Ishikawa (cell line): ENCODE data around the gene CEP135.

Experiments
- CEBPB ChIP-seq: IDR thresholded peaks from 2 replicates; pipeline ENCODE4 v1.6.1; 2012
- CREB1 ChIP-seq: IDR thresholded peaks from 2 replicates; pipeline ENCODE4 v1.6.1; 2012; ENCODE audit warnings: low read depth
- EGR1 ChIP-seq: IDR thresholded peaks from 2 replicates; pipeline ENCODE4 v1.6.1; 2012
- EP300 ChIP-seq: IDR thresholded peaks from 2 replicates; pipeline ENCODE4 v1.6.1; 2012; ENCODE audit warnings: borderline replicate concordance
- FOXM1 ChIP-seq: IDR thresholded peaks from 2 replicates; pipeline ENCODE4 v1.6.1; 2012; ENCODE audit warnings: low read depth, borderline replicate concordance
- NFIC ChIP-seq: IDR thresholded peaks from 2 replicates; pipeline ENCODE4 v1.6.1; 2012
- RAD21 ChIP-seq: IDR thresholded peaks from 2 replicates; pipeline ENCODE4 v1.6.1; 2012; ENCODE audit warnings: low read depth
- REST ChIP-seq: IDR thresholded peaks from 2 replicates; pipeline ENCODE4 v1.6.1; 2012; ENCODE audit warnings: low read depth, mild to moderate bottlenecking
- TAF1 ChIP-seq: IDR thresholded peaks from 2 replicates; pipeline ENCODE4 v1.6.1; 2012; ENCODE audit warnings: low read depth, mild to moderate bottlenecking
- TCF12 ChIP-seq: IDR thresholded peaks from 2 replicates; pipeline ENCODE4 v1.6.1; 2012; ENCODE audit warnings: low read depth
- TEAD4 ChIP-seq: IDR thresholded peaks from 2 replicates; pipeline ENCODE4 v1.6.1; 2012
- USF1 ChIP-seq: IDR thresholded peaks from 2 replicates; pipeline ENCODE4 v1.6.1; 2012
- YY1 ChIP-seq: IDR thresholded peaks from 2 replicates; pipeline ENCODE4 v1.6.1; 2012; ENCODE audit warnings: low read depth
- ZBTB7A ChIP-seq: IDR thresholded peaks from 2 replicates; pipeline ENCODE4 v1.6.1; 2012; ENCODE audit warnings: low read depth
- TF ChIP-seq, protein P1 (sequence below): IDR thresholded peaks from 2 replicates; pipeline ENCODE4 v1.6.1; 2012

The CEP135 gene

DNA sequence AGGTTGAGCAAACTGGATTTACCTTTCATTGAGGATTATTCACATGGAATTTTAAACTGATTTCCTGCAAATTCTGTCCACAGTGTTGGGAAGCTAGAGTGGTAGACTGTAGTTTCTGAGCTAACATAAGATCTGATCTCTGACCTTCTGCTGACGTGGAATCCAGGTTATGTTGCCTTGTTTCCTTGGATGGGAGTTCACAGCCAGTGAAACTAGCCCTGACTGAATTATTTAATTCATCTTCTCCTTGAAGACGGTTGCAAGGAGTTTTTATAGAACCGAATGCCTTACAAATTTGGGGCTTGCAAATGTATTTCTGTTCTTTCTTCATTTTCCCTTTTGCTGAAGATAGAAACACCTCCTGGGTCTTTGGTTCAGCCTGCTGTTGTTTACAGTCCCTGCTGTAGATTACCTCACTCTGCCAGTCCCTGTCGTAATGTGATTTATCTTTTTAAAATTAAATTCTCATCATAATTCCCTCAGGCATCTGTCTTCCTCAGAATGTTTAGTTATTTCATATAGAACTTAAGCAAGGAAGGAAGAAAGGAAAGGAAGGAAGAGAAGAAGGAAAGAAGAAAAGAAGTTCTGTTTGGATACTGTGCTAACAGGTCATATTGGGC is 113.9 kb downstream of the CEP135 start:
- TF ChIP-seq CEBPB (no peak), EGR1 (no peak)

DNA sequence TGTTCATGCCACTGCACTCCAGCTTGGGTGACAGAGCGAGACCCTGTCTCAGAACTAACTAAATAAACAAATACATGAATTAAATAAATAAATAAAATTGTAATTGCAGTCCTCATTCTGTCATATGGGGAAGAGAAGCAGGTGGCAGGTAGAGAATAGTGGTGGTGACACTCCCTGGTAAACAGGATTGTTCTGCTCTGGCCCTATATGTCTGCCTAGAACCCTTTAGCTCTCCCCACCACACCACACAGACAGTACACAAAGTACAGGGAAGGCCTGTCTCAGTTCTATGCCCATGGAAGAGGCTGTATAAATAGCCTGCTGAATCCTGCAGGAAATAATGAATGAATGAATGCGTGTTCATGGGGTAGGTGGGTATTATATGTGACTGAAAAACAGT is 117.7 kb downstream of the CEP135 start:
- TF ChIP-seq, protein P1, sequence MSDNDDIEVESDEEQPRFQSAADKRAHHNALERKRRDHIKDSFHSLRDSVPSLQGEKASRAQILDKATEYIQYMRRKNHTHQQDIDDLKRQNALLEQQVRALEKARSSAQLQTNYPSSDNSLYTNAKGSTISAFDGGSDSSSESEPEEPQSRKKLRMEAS, result no peak
- no peak for TF ChIP-seq FOXM1
- no peak for TF ChIP-seq CREB1
- no peak for TF ChIP-seq EP300
- TF ChIP-seq TEAD4, result no peak
- no peak for TF ChIP-seq RAD21
- no peak for TF ChIP-seq CEBPB
- TF ChIP-seq NFIC, result no peak
- TF ChIP-seq ZBTB7A, result no peak
- TF ChIP-seq EGR1, result no peak
- TF ChIP-seq TAF1, result no peak
- TF ChIP-seq YY1, result no peak

DNA sequence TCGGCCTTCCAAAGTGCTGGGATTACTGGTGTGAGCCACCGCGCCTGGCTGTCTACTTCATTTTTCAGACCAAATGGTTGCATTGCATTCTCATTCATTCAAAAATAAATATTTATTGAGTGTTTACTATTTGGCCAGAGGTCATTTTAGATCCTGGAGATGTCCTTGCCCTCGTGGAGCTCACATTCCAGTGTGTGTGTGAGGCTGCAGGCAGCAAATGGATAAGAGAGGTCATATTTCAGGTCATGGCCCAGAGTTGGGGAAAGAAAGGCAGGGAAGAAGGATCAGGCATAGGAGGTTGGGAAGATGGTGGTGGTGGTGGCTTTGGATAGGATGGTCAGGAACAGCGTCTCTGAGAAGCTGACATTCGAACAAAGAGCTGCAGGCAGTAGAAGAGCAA is 119.1 kb downstream of the CEP135 start:
- TF ChIP-seq TCF12 (no peak), RAD21 (no peak), ZBTB7A (no peak), CREB1 (no peak), TEAD4 (no peak), CEBPB (no peak), EP300 (no peak), USF1 (no peak), YY1 (no peak)
- TF ChIP-seq, protein P1, result no peak

DNA sequence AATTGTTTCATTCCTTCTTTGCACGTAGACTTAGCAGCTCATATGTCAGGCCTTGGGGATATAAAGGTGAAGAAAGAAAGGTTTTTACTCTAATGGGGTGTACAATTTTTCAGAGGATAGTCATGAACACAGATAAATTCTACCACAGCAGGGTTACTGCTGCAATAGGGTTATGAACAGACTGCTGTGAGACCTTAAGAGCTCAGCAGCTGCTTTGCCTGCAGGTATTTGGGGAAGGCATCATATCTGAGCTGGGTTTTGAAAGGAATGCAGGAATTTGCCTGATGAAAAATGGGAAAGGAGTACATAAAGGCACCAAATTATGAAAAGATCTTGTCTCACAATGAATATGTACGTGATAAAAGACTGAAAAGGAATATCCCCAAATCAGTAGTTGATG is 128.9 kb downstream of the CEP135 start:
- no peak for TF ChIP-seq YY1

- no peak for TF ChIP-seq TEAD4
- TF ChIP-seq EP300, result no peak
- TF ChIP-seq NFIC, result no peak
- TF ChIP-seq USF1, result no peak
- TF ChIP-seq CEBPB, result no peak
- TF ChIP-seq CREB1, result no peak
- no peak for TF ChIP-seq FOXM1
- no peak for TF ChIP-seq REST
- no peak for TF ChIP-seq YY1
- TF ChIP-seq, protein P1, result no peak
- no peak for TF ChIP-seq TCF12
Measured at GRCh38 chr4:56078866-56079265, 130.1 kb downstream of the CEP135 start.

DNA sequence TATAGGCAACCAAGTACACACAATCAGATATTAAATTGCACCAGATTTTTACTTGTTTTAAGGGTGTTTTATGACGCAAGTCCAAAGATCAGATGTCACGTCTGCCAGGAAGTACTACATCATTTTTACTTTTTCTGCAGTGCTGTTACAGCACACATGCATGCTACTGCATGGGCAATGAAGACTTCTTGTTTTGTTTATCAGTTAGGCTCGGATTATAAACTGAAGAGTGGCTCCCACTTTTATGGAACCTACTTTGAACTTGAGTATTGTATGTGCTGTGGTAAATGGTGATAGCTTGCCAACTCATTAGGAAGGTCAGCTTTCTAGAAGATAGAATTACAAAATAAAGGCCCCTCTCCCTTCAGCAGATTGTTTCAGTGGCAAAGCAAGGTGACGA is 131.6 kb downstream of the CEP135 start:
- TF ChIP-seq RAD21 (no peak), CREB1 (no peak), FOXM1 (no peak), ZBTB7A (no peak), EP300 (no peak), REST (no peak)
- TF ChIP-seq, protein P1, result no peak
